Stimulated activated CD8-positive, alpha-beta memory T cell treated with anti-CD3 and anti-CD28 coated beads, Interleukin-12 subunit alpha, Interleukin-12 subunit beta, amount 100 ng/mL, for 24 hours (primary cell): ENCODE results near the gene IMMP1L.

Experiments used
- DNase-seq: peaks from one replicate; pipeline ENCODE4 v3.0.0-alpha.2; 2020; ENCODE audit errors: extremely low read depth

Gene IMMP1L

GRCh38 chr11:31474083-31474482 is 35.3 kb downstream of the IMMP1L start:
- DNase-seq = no peak

- DNase-seq = no peak
Measured at GRCh38 chr11:31464436-31464835, 45.0 kb downstream of the IMMP1L start.

GRCh38 chr11:31455177-31455576 is 54.2 kb downstream of the IMMP1L start:
- no peak for DNase-seq

GRCh38 chr11:31450841-31451240 is 58.6 kb downstream of the IMMP1L start:
- DNase-seq = no peak

GRCh38 chr11:31449040-31449439 is 60.4 kb downstream of the IMMP1L start:
- DNase-seq = no peak

- DNase-seq = no peak
Measured at GRCh38 chr11:31445621-31446020, 63.8 kb downstream of the IMMP1L start.

GRCh38 chr11:31443802-31444201 is 65.6 kb downstream of the IMMP1L start:
- DNase-seq = no peak

GRCh38 chr11:31442086-31442485 is 67.3 kb downstream of the IMMP1L start:
- no peak for DNase-seq

- DNase-seq = no peak
Measured at GRCh38 chr11:31441296-31441695, 68.1 kb downstream of the IMMP1L start.

GRCh38 chr11:31437742-31438435 is 71.5 kb downstream of the IMMP1L start:
- DNase-seq = no peak

GRCh38 chr11:31433851-31434250 is 75.6 kb downstream of the IMMP1L start:
- DNase-seq = no peak

- DNase-seq = no peak
Measured at GRCh38 chr11:31424652-31425051, 84.8 kb downstream of the IMMP1L start.

GRCh38 chr11:31422703-31423102 is 86.7 kb downstream of the IMMP1L start:
- DNase-seq = no peak

- no peak for DNase-seq
Measured at GRCh38 chr11:31421820-31422219, 87.6 kb downstream of the IMMP1L start.

GRCh38 chr11:31419669-31420068 is 89.8 kb downstream of the IMMP1L start:
- no peak for DNase-seq

- no peak for DNase-seq
Measured at GRCh38 chr11:31419138-31419537, 90.3 kb downstream of the IMMP1L start.

- DNase-seq = no peak
Measured at GRCh38 chr11:31417816-31418215, 91.6 kb downstream of the IMMP1L start.

- no peak for DNase-seq
Measured at GRCh38 chr11:31417357-31417756, 92.1 kb downstream of the IMMP1L start.

- no peak for DNase-seq
Measured at GRCh38 chr11:31415435-31415834, 94.0 kb downstream of the IMMP1L start.

GRCh38 chr11:31414338-31414737 is 95.1 kb downstream of the IMMP1L start:
- DNase-seq = no peak

GRCh38 chr11:31412946-31413345 is 96.5 kb downstream of the IMMP1L start:
- no peak for DNase-seq

GRCh38 chr11:31408201-31408600 is 101.2 kb downstream of the IMMP1L start:
- DNase-seq = no peak

GRCh38 chr11:31404614-31405013 is 104.8 kb downstream of the IMMP1L start:
- DNase-seq = no peak

GRCh38 chr11:31397239-31397834 is 112.1 kb downstream of the IMMP1L start:
- no peak for DNase-seq
